Prostate gland (tissue), 2 donors: ENCODE results near the gene LCE3B.

Experiments used
- CTCF ChIP-seq, 4 experiments: fragments of 200-600 bp in 2 of 4; fragments of 450-650 bp in 2 of 4; sonication (generic) in 2 of 4; IDR thresholded peaks; 1 replicate in 3 of 4; 2 replicates in 1 of 4; pipeline ENCODE4 v1.5.1; 2016 to 2019; ENCODE audit warnings: antibody characterized with exemption in 4 of 4, mild to moderate bottlenecking in 2 of 4, moderate library complexity in 2 of 4
- POLR2A ChIP-seq: fragments of 450-650 bp; IDR thresholded peaks from one replicate; pipeline ENCODE4 v1.6.1; 2016; ENCODE audit warnings: antibody characterized with exemption, mild to moderate bottlenecking
- POLR2AphosphoS5 ChIP-seq: sonication (generic); formaldehyde crosslinking; IDR thresholded peaks from one replicate; pipeline ENCODE4 v1.6.1; 2017; ENCODE audit warnings: antibody characterized with exemption

- no peak for TF ChIP-seq POLR2A
- no peak for TF ChIP-seq CTCF (IDR thresholded peaks at IDR 0.05)
- TF ChIP-seq POLR2AphosphoS5, result no peak
These were observed 42.8 kb downstream of the LCE3B start for GRCh38 chr1:152656459-152656858.
